ENCODE results near the gene ATIC.
"Not testable (repeated sequence)": the region's sequence is repeated elsewhere in the genome, so short reads cannot be mapped to it uniquely, and the experiment has no call there.

Gene ATIC

DNA sequence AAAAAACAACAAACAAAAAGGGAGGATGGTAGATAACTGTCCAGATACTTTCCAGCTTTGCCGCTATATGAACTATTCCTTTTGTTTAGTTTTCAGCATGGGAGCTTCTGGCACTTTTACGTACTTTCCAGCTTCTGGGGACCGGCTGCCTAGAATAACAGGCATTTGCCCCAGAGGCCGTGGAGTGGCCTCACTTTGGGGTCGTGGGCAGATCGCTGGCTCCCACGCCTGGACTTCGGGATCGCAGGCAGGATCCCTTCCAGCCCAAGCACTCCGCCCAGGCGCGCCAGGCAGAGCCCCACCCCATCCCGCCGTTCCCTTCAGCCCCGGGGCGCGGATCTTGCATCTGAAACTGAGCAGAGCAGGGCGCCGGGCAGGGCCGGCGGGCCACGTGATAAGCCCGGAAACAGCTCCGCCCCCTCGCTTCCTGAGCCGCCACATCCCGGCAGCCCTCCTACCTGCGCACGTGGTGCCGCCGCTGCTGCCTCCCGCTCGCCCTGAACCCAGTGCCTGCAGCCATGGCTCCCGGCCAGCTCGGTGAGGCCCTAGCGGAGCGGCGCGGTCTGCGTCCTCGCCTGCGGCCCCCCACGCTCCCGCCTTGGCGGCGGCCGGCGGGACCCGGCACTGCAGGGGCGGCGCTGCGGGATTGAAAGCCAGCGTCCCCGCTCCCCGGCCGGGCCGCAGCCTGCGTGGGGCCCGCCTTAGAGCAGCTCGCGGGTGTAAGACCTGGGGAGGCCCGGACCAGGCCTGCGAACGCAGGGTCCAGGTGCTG, at the start of gene ATIC:
Gene ATIC, plus strand, starts transcription at position 435 of the 772 bp plus-strand sequence. Its CDS starts 84 bp downstream, at position 519.
- DNase-seq = peak; percentile 77

- no peak for DNase-seq
Measured at GRCh38 chr2:215262303-215262702, 49.6 kb upstream of the ATIC start.

- DNase-seq = no peak
Measured at GRCh38 chr2:215262741-215263362, 49.0 kb upstream of the ATIC start.

GRCh38 chr2:215264374-215264773, 47.5 kb upstream of the ATIC start:
- DNase-seq = no peak

DNA sequence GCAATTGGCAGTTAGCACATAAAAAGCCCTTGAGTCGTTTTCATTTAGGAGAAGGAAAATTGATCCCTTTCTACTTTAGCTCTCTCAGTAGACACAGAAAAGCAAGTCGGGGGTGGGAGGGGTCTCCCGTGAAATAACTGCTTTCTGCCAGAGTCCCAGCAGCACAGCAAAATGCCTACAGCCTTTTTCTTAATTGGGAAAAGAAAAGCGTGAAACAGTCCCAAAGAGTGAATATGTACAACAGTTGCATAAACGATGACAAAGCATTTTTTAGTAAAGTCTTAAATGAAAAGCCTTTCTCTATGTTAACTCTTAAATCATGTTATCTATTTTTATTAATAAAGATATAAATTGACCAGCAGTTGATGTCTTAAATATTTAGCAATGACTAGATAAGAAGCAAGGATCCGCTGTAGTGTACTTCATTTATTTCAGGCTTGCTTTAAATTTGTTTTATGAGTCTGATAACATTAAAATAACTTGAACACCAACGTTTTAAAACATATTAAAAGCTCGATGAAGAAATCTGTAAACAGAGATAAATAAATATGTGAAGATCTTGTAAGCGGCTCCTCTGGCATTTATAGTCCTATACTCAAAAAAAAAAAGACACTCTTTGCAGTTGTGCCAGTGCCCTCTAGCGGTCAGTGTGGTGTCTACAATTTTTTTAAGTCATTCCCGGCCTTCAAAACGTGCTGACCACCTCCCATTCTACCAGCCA, 42.3 kb upstream of the ATIC start:
- DNase-seq = peak; percentile 75

GRCh38 chr2:215270118-215270451, 41.8 kb upstream of the ATIC start:
- DNase-seq = no peak

DNA sequence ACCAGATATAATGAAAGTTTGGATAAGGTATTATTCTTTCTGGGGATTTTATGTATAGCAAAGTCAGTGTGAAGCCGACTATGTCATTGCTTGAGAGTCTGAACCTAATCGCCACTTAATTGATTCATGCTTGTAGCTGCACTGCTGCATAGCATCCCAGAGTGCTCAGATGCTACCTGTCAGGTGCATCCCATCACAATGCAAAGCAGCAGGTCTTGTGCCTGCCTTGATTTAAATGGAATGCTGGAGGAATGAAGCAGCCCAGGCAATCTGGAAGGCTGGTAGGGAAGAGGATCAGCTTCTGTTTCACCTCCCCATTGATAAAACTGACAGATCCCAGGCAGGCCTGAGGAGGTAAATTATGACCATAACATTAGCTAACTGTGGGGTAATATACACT, 40.4 kb upstream of the ATIC start:
- no peak for DNase-seq

GRCh38 chr2:215272918-215273317, 38.9 kb upstream of the ATIC start:
- DNase-seq = no peak

DNA sequence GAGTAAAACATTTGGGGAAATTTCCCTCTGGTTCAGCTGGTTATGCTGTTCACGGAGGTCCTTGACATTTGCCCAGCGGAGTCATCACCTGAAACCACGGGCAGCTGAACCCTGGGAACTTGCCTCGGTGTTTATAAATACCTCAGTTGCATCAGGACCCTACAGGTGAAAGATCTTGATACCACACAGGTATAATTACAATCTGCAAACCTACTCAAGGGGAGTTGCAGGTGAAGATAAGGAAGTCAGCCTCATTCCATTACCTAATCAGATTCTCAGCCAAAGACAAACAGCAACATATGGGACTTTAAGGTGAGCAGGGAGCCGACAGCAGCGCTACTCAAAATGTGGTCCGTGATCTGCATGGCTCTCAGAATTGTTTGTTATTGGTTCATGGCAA, 37.0 kb upstream of the ATIC start:
- no peak for DNase-seq

- no peak for DNase-seq
Measured at GRCh38 chr2:215275824-215276223, 36.0 kb upstream of the ATIC start.

- no peak for DNase-seq
Measured at GRCh38 chr2:215277944-215278343, 33.9 kb upstream of the ATIC start.

GRCh38 chr2:215280326-215280725, 31.5 kb upstream of the ATIC start:
- DNase-seq = no peak

- no peak for DNase-seq
Measured at GRCh38 chr2:215283221-215283620, 28.6 kb upstream of the ATIC start.

DNA sequence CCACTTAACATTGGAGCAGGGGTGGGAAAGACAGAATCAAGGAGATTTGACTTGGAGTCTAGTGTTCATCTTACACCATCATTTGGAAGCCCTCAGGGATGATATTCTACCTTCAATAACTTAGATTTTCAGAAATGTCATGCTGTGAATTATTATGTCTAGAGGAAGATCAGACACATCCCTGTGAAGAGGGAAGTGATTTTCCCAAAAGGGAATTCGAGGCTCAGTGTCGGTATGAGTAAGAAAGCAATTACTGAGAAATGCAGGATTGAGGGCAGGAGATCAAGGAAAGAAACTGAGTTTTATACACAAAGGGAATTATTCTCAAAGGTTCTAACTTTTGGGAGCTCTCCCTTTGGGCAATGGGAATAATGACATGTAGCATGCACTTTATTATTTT, 25.6 kb upstream of the ATIC start:
- DNase-seq = no peak

DNA sequence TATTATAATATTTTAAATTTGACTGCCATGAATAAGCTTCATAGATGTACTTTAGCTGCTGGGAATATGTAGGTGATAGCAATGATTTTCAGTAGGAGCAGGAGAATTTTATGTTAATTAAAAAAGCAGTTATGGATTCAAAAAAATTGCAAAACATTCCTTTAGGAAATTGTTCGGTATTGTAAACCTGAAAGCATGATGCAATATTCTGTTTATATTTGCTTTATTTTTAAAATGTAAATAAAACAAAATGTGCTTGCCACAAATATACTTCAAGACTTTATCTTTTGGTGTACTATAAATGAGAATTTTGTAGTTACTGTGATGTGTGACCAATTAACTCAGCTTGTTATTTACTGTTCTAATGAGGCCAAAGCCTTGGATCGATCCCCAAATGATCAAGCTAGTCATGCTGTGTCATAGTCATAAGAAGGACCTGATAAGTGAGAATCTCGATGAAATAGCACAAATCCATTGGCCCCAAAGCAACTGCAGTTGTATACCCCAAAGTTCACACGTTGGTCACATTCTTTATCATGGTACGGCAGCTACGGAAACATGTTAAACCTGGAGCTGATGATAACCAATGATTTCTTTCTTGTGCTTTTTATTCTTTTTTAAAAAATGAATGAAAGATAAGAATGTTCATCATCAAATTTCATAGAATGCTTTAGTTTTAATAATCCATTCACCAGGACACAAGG, 23.6 kb upstream of the ATIC start:
- DNase-seq = no peak

GRCh38 chr2:215290980-215291599, 20.8 kb upstream of the ATIC start:
- DNase-seq = no peak

- no peak for DNase-seq
Measured at GRCh38 chr2:215293879-215294278, 18.0 kb upstream of the ATIC start.

DNA sequence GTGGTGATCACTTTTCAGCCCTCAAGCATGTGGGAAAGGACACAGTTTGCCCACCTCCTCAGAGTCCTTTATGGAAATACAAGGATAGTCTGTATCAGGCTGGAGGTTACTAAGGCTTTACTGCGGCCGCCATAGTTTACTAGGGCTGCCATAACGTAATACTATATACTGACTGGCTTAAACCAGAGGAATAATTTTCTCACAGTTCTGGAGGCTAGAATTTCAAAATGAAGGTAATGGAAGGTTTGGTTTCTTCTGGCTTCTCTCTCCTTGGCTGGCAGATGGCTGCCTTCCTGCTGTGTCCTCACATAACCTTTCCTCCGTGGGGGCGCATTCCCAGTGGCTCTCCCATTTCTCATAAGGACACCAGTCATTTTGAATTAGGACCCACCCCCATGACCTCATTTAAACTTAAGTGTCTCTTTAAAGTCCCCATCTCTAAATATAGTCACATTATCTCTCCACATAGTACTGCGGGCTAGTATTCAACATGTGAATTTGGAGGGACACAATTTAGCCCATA, 12.5 kb upstream of the ATIC start:
- no peak for DNase-seq

DNA sequence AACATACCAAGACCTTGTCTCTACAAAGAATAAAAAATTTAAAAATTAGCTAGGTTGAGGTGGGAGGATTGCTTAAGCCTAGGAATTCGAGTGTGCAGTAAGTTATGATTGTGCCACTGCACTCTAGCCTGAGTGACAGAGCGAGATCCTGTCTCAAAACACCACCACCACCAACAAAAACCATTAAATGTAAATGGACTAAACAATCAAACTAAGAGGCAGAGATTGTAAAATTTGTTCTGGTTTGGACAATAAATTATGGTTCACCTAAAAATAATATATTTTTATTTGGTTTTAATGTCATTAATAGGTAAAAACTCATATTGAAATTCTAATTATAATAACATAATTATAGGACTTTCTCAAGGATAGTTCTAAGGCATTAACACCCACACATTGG, 9.9 kb upstream of the ATIC start:
- DNase-seq = no peak

GRCh38 chr2:215311259-215311624, 617 bp upstream of the ATIC start:
- not testable (repeated sequence) for DNase-seq

DNA sequence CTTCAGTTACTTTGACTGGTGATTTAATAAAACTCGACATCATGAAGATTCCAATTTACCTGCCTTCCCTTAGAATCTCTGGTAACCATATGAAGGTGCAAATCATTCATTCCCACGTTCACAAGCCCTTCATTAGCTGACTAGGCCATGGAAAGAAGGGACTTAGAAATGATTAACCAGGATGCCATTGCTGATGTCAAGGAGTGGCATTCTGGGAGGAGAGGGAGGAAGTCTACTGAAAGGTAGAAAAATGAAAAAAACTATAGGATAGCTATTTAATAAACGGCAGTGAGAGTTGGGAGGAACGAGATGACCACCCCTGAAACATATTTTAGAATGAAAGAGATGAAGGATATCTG, 1.4 kb downstream of the ATIC start:
- DNase-seq = no peak

- DNase-seq = no peak
Measured at GRCh38 chr2:215314896-215315295, 3.0 kb downstream of the ATIC start.

- DNase-seq = no peak
Measured at GRCh38 chr2:215315301-215315700, 3.4 kb downstream of the ATIC start.

Data from NCI-H1105 treated with DMSO at 0.1 percent for 48 hours (cell line).